Endothelial cell of umbilical vein (primary cell): ENCODE results near the gene TRAPPC5.

Experiments used
- EZH2 ChIP-seq: IDR thresholded peaks from 2 replicates; pipeline ENCODE4 v1.6.1; 2012; ENCODE audit warnings: borderline replicate concordance, low read depth, mild to moderate bottlenecking, moderate library complexity, low read length, inconsistent platforms; ENCODE audit not compliant: severe bottlenecking
- FOS ChIP-seq: IDR thresholded peaks from 2 replicates; pipeline ENCODE4 v1.6.1; 2011; ENCODE audit warnings: mild to moderate bottlenecking, low read length, moderate library complexity, borderline replicate concordance; ENCODE audit not compliant: insufficient read depth
- GATA2 ChIP-seq: IDR thresholded peaks from 2 replicates; pipeline ENCODE4 v1.7.0; 2011; ENCODE audit warnings: low read depth, mild to moderate bottlenecking, moderate library complexity, mixed read lengths, low read length; ENCODE audit not compliant: insufficient read length, insufficient read depth
- JUN ChIP-seq: IDR thresholded peaks from 2 replicates; pipeline ENCODE4 v1.6.1; 2011; ENCODE audit warnings: borderline replicate concordance, low read depth; ENCODE audit not compliant: insufficient read length, insufficient read depth
- MAX ChIP-seq: IDR thresholded peaks from 2 replicates; pipeline ENCODE4 v1.6.1; 2011; ENCODE audit not compliant: insufficient read depth, insufficient read length
- MYC ChIP-seq: IDR thresholded peaks from one replicate; pipeline ENCODE4 v1.6.1; 2011; ENCODE audit warnings: mild to moderate bottlenecking, low read depth, low read length
- POLR2A ChIP-seq: IDR thresholded peaks from 2 replicates; pipeline ENCODE4 v1.6.1; 2012; ENCODE audit warnings: low read depth, mild to moderate bottlenecking, control low read depth, low read length
- POLR2AphosphoS5 ChIP-seq: IDR thresholded peaks from 2 replicates; pipeline ENCODE4 v1.6.1; 2012; ENCODE audit warnings: low read depth, mild to moderate bottlenecking, control low read depth, low read length, moderate library complexity; ENCODE audit not compliant: insufficient read depth
- TF ChIP-seq, protein P1 (sequence below), 2 donors: IDR thresholded peaks; 1 replicate in 1 of 2; 2 replicates in 1 of 2; pipeline ENCODE4 v1.5.1; 2011; ENCODE audit warnings: low read length in 2 of 2, mild to moderate bottlenecking in 2 of 2, moderate library complexity in 2 of 2, control low read depth in 1 of 2, inconsistent platforms in 1 of 2, low read depth in 1 of 2; ENCODE audit not compliant: insufficient read depth in 1 of 2; ENCODE audit errors: extremely low read depth in 1 of 2

GRCh38 chr19:7703332-7703731 is 22.7 kb downstream of the TRAPPC5 start:
- TF ChIP-seq, protein P1, sequence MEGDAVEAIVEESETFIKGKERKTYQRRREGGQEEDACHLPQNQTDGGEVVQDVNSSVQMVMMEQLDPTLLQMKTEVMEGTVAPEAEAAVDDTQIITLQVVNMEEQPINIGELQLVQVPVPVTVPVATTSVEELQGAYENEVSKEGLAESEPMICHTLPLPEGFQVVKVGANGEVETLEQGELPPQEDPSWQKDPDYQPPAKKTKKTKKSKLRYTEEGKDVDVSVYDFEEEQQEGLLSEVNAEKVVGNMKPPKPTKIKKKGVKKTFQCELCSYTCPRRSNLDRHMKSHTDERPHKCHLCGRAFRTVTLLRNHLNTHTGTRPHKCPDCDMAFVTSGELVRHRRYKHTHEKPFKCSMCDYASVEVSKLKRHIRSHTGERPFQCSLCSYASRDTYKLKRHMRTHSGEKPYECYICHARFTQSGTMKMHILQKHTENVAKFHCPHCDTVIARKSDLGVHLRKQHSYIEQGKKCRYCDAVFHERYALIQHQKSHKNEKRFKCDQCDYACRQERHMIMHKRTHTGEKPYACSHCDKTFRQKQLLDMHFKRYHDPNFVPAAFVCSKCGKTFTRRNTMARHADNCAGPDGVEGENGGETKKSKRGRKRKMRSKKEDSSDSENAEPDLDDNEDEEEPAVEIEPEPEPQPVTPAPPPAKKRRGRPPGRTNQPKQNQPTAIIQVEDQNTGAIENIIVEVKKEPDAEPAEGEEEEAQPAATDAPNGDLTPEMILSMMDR (IDR thresholded peaks at IDR 0.05; ENCODE audit: extremely low read depth in 1 of 2, insufficient read depth in 1 of 2, low read depth in 1 of 2, low read length in 2 of 2): no peak
- TF ChIP-seq POLR2A (no peak), JUN (no peak), POLR2AphosphoS5 (no peak), FOS (no peak), EZH2 (no peak), MAX (no peak), MYC (no peak), GATA2 (no peak)
